ENCODE measurements around the gene KCNJ6.
A peak's percentile ranks its signal among the peaks of the same experiment; 100 is the strongest.
"Not testable (repeated sequence)": the region's sequence is repeated elsewhere in the genome, so short reads cannot be mapped to it uniquely, and the experiment has no call there.

Gene KCNJ6

DNA sequence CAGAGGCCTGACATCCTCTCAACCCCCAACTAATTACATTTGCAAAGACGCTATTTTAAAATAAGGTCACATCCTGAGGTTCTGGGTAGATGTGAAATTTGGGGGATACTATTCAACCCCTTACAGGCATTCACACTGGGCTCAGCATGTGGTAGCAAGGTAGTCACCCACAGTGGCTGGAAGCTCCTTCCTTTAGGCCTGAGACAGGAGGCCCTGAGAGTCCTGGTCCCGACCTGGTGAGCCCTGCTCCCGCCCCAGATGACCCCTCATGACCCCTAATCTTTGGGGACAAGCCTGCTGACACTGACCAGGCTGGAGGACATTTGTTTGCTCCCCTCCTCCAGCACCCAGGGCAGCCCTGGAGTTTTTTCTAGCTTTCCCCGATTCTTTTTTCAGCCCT, 323.8 kb downstream of the KCNJ6 start:
- no peak for DNase-seq

- not testable (repeated sequence) for DNase-seq
These were observed 324.3 kb downstream of the KCNJ6 start for GRCh38 chr21:37591994-37592393.

- DNase-seq: not testable (repeated sequence)
These were observed 325.4 kb downstream of the KCNJ6 start for GRCh38 chr21:37590836-37591235.

DNA sequence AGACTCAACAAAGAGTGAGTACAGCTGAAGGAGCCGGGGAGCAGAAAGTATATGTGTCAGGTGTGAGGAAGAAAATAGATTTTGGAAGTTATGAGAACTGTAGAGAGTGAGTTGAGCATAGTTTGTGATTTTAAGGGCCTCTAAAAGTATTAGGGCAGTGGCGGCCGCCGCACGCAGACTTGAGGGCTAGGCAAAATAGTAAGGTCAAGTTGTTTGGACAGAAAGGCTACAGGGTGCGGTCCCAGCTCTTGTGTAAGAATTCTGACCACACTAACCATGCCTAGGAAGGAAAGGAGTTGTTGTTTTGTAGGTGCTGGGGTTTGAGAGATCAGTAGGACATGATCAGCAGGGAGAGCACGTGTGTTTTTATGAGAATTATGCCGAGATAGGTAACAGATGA, 327.6 kb downstream of the KCNJ6 start:
- DNase-seq: not testable (repeated sequence)

DNA sequence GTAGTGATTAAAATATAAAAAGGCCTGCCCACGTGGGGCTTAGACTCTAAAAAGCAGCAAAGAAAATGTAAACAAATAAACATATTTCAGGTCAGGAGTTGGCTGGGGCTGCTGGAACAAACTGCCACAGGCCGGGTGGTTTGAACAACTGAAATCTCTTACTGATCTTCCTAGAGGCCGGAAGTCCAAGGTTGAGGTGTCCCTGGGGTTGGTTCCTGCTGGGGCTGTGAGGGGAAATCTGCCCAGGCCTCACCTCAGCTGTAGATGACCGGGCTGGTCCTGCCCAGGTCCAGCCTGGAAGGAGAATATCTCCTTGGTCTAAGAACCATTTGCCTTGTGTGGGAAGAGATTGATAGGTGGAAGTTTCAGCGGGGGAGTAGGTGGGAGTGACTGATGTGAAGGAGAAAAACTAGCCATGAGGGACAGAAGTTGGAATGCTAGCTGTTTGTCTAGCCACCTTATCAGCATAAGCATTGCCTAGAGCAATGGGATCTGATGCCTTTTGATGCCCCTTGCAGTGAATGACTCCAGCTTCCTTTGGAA, 328.6 kb downstream of the KCNJ6 start:
- no peak for DNase-seq

GRCh38 chr21:37587203-37587602, 329.1 kb downstream of the KCNJ6 start:
- DNase-seq: no peak

DNA sequence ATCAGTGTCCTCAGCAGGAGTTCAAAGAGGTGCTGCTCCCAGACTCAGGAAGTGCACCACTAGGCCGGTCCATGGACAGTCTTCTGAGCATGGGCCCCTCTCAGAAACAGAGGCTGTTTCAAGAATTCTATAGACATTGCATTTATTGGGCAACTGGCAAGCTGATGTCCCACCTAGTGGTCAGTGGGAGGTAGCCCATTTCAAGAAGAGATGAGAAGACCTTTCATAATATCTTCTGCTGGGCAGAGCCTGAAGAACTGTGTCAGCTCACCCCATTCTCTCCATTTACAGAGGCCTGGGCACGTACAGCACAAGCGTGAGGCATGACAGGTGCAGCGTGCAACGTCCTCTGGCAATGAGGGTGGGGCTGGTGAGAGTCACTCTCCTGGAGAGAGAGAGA, 333.7 kb downstream of the KCNJ6 start:
- peak; percentile 28 for DNase-seq

DNA sequence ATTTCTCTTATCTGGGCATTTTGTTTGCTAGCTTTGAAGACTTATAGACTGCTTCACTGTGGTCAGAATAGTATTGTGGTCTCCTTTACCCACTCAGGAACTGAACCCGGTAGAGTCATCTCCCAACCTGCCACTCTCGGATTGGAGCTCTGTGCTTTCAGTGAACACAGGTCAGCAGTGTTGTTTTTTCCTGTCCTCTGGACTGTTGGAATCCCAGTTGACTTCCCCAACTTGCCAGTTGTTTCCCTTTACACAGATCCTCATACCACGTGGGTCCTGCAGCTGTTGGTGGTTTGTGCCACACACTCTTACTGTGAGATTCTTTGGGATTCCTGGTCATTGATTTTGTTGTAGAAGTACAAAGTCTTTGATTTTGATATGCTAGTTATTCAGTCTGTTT, 335.6 kb downstream of the KCNJ6 start:
- no peak for DNase-seq

GRCh38 chr21:37579356-37579755, 336.9 kb downstream of the KCNJ6 start:
- no peak for DNase-seq

- DNase-seq: no peak
These were observed 337.7 kb downstream of the KCNJ6 start for GRCh38 chr21:37578471-37579126.

GRCh38 chr21:37576929-37577328, 339.3 kb downstream of the KCNJ6 start:
- DNase-seq: not testable (repeated sequence)

DNA sequence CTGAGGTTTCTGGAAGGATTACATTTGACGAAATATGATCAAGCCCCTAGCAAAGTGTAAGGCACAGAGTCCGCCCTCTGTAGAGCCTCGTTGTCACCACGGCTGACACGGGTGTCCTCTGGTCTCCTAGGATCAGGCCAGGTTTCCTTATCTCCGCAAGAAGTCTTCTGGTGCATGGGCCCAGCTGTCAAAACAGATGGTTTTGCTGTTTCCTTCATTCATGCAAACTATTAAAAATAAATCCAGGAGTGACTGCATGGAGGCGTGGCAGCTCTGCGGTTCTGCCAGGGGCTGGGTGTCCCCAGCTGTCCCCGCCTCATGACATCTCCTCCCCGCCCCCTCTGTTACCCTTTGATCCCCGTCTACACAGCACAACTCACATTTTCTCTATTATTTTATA, 340.7 kb downstream of the KCNJ6 start:
- DNase-seq: no peak

DNA sequence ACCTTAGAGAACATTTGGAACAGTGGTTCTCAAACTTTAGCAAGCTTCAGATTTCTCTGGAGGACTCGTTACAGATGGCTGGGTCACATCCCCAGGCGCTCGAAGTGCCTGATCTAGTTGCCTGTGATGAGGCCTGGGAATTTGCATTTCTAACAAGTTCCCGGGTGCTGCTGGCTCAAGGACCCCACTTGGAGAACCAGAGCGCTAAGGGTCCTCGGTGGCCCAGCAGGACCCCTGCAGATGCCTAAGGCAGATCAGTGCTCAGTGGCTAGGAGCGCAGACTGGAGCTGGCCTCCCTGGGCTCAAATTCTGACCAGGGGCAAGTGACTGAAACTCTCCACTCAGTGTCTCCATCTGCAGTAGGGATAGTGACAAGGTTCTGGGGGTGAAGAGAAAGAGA, 341.5 kb downstream of the KCNJ6 start:
- no peak for DNase-seq

- no peak for DNase-seq
These were observed 341.9 kb downstream of the KCNJ6 start for GRCh38 chr21:37574316-37574715.

- no peak for DNase-seq
These were observed 344.8 kb downstream of the KCNJ6 start for GRCh38 chr21:37571442-37571841.

DNA sequence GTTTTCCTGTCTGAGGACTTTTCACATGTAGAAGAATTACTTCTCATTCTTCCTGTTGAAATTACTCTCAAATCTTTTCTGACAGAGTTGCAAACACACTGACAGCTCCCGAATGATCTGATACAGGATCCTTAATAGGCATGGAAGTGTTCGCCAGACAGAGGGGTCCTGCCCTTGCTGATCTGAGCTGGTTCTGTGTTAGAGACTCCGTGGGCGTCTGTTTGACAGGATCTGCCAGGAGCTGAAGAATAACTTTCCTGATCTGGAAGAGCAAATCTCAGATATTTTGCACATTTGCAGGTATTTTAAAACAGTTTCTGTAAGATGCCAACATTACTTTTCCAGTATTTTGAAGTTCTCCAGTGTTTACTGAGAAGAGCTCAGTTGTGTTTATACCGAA, 347.3 kb downstream of the KCNJ6 start:
- DNase-seq: no peak

- no peak for DNase-seq
These were observed 347.8 kb downstream of the KCNJ6 start for GRCh38 chr21:37568415-37568814.

- DNase-seq: no peak
These were observed 349.3 kb downstream of the KCNJ6 start for GRCh38 chr21:37566790-37567615.

DNA sequence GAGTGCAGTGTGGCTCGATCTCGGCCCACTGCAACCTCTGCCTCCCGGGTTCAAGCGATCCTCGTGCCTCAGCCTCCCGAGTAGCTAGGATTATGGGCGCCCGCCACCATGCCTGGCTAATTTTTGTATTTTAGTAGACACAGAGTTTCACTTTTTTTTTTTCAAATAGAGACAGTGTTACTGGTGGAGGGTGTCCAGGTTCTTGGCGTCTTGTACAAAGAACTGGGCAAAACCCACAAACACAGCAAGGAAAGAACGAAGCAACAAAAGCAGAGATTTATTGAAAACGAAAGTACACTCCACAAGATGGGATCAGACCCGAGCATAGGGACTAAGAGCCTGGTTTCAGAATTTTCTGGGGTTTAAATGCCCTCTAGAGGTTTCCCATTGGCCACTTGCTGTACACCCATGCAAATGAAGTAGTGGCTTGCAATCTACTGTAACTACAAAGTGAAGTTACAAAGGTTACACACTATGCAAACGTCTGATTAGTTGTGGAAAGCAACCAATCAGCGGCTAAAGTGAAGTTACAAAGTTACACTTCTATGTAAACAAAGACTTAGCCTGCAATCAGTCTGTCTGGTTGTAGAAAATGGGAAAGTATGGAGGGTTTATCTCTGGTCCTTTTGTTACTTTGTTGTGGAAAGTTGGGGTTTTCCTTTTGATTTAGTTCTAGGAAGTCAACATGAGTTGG, 350.6 kb downstream of the KCNJ6 start:
- no peak for DNase-seq

DNA sequence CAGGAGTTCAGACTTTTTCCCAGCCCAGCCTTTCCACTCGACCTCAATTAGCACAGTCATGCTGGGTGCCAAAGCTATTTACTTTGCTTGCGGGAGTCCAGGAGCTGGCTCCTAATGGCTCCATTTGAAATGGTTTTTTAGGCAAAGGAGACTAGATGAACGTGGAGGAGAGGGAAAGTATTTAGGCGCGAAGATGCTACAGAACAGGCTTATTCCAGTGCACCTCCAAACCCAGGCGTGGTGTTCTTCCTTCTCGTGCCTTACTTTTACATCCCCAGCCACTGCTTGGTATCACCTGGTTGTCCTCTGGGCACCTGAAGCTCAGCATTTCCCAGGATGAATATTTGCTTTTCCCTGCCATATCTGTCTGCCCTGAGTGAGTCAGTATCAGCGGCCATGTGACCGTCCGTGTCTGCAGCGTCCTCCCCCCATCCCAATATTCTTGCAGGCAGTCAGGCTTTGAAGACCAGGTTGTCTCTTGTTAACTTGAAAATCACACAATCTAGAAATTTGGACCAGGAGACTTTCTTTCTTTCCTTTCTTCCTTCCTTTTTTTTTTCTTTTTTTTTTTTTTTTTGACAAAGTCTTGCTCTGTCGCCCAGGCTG, 351.2 kb downstream of the KCNJ6 start:
- no peak for DNase-seq

DNA sequence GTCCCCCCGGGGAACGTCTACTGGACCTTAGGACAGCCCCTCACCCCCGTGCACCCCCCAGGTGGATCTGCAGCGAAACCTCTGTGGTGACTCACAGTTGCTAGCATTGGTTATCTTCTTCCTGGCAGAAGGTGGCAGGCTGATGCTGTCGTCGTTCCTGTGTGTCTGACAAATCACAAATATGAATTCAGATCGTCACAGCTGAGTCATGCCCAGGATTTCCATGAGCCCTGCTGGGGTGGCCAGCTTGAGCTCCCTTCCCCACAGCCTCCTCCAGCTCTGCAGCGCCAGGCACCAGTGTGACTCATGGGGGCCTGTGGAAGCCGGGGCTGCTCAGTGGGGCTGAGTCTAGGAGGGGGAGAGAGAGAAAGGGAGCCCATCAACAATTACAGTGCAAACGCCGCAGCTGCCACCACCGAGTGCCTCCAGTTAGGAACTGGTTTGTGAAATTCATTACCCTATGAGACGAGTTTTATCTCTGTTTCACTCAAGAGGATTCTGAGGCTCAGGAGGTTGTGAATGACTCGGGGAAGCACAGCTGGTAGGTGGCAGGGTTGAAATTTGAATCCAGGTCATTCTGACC, 351.8 kb downstream of the KCNJ6 start:
- DNase-seq: peak; percentile 37

DNA sequence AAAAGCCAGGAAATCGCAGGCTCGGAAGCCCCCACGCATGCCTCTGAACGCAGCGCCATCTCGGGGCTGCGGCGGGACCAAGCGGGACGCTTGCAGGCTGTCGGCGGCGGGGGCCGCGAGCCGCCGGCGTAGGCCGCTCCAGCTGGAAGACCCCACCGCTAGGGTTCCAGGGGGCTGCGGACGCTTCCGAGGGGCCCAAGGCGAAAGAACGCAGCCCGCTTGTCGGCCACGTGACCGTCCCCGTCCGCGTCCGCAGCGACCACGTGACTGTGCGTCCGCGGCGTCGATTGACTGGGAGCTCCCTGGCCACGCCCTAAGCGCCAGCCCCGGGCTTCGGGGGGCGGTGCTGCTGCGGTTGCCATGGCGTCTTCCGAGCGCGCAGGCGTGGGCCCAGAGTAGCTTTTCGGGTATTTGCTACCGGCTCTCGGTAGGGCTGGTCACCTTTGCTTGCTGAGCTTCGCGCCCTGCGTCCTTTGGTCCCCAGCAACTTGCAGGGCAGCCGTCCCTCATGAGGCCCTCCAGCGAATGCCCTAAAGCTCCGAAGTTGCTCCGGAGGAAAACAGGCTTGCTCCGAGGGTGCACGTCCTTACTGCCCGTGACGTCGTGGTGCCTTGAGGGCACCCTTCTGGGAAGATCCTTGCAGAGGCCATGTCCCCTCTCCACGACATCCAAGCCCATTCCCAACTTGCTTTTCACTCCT, 352.5 kb downstream of the KCNJ6 start:
- DNase-seq: peak; percentile 59
